ENCODE measurements around the gene HNRNPA3.
"Not testable (repeated sequence)": the region's sequence is repeated elsewhere in the genome, so short reads cannot be mapped to it uniquely, and the experiment has no call there.

The HNRNPA3 gene

GRCh38 chr2:177256695-177257094 is 44.1 kb downstream of the HNRNPA3 start:
- no peak for DNase-seq

- DNase-seq, result no peak
These were observed 44.9 kb downstream of the HNRNPA3 start for GRCh38 chr2:177257471-177257870.

- no peak for DNase-seq
These were observed 45.5 kb downstream of the HNRNPA3 start for GRCh38 chr2:177258059-177258458.

GRCh38 chr2:177260379-177260778 is 47.8 kb downstream of the HNRNPA3 start:
- DNase-seq, result no peak

- DNase-seq, result no peak
These were observed 48.8 kb downstream of the HNRNPA3 start for GRCh38 chr2:177261116-177262060.

- DNase-seq, result no peak
These were observed 49.5 kb downstream of the HNRNPA3 start for GRCh38 chr2:177262092-177262491.

- DNase-seq, result no peak
These were observed 50.4 kb downstream of the HNRNPA3 start for GRCh38 chr2:177262958-177263450.

GRCh38 chr2:177263451-177264208 is 51.0 kb downstream of the HNRNPA3 start:
- DNase-seq, result peak; percentile 93

- no peak for DNase-seq
These were observed 51.7 kb downstream of the HNRNPA3 start for GRCh38 chr2:177264209-177264692.

- peak; percentile 95 for DNase-seq
These were observed 52.3 kb downstream of the HNRNPA3 start, which contains the start of gene NFE2L2 for GRCh38 chr2:177264693-177265587. TSS of gene NFE2L2 (minus strand) at chr2:177264727. CDS start at chr2:177264576, 151 bp downstream.

- DNase-seq, result no peak
These were observed 53.5 kb downstream of the HNRNPA3 start for GRCh38 chr2:177265824-177266817.

GRCh38 chr2:177266955-177267354 is 54.4 kb downstream of the HNRNPA3 start:
- DNase-seq, result not testable (repeated sequence)

- no peak for DNase-seq
These were observed 55.7 kb downstream of the HNRNPA3 start for GRCh38 chr2:177268187-177268871.

GRCh38 chr2:177268901-177269300 is 56.3 kb downstream of the HNRNPA3 start:
- no peak for DNase-seq

GRCh38 chr2:177270531-177270930 is 57.9 kb downstream of the HNRNPA3 start:
- no peak for DNase-seq

GRCh38 chr2:177271981-177272666 is 59.5 kb downstream of the HNRNPA3 start:
- no peak for DNase-seq

- no peak for DNase-seq
These were observed 60.2 kb downstream of the HNRNPA3 start for GRCh38 chr2:177272765-177273164.

- no peak for DNase-seq
These were observed 60.8 kb downstream of the HNRNPA3 start for GRCh38 chr2:177273408-177273807.
